ENCODE data around the gene DCDC2C. TPM values are rescaled to one million over a fixed set of nuclear protein-coding genes. Genes with fewer than 3 reads are reported as not detected.
"Not testable (repeated sequence)": the region's sequence is repeated elsewhere in the genome, so short reads cannot be mapped to it uniquely, and the experiment has no call there.

The DCDC2C gene
- polyA plus RNA-seq, 3 donors = not detected

DNA sequence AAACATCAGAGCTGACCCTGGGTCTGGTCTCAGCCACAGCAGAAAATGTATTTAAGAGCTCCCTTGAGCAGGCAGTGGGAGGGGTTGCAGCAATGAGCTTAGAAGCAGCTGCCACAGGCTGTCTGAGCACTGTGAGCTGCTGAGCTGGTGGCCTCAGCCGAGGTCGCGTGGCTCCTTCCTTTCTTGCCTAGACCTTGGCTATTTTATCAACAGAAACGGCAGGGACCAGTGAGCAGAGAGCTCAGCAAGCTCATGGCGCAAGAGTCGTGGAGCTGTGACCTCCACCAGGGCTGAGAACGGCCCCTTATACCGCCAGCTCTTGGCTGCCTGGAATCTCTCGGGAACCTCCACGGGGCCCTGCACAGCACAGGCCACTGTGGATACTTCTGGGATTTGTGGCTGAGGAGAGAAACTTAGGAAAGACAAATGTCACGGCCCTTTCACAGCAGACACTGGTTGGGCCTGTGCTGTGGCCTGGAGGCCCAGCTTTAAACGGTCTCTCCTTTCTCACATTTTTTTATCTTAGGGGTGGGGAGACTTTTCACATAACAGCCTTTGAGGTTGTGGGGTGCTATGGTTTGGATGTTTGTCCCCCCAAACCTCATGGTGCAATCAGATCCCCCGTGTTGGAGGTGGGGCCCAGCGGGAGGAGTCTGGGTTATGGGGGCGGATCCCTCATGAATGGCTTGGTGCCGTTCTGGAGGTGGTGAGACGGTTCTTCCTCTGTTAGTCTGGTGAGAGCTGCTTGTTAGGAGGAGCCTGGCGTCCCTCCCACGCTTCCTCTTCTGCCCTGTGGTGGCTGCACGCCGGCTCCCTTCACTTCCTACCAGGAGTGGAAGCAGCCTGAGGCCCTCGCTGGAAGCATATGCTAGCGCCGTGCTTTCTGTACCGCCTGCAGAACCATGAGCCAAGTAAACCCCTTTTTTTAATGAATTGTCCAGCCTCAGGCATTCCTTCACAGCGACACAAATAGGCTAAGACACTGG is 43.6 kb upstream of the DCDC2C start:
- H3K4me3 Mint-ChIP-seq = no peak overlapping the region
- Histone ChIP-seq H3K27ac (ENCODE audit: low read depth in 1 of 2, low read length in 2 of 2) (no peak overlapping the region), H3K36me3 (replicated peaks in 1 of 2; ENCODE audit: control insufficient read depth in 1 of 2, insufficient read depth in 2 of 2, low read length in 2 of 2) (no peaks in the 10 kb centered on the region), H2AFZ (ENCODE audit: insufficient read depth, low read depth, low read length, poor library complexity, severe bottlenecking) (no peak overlapping the region), H3K9ac (ENCODE audit: insufficient read depth, low read length, poor library complexity, severe bottlenecking) (no peak overlapping the region), H3K9me3 (replicated peaks in 1 of 2; ENCODE audit: control insufficient read depth in 1 of 2, insufficient read depth in 1 of 2, low read length in 2 of 2) (no peaks in the 10 kb centered on the region), H3K27me3 (ENCODE audit: control insufficient read depth in 2 of 2, insufficient read depth in 2 of 2, low read length in 2 of 2) (no peaks in the 10 kb centered on the region), H4K20me1 (ENCODE audit: insufficient read depth, low read length) (no peaks in the 10 kb centered on the region), H3K4me2 (replicated peaks; ENCODE audit: extremely low read depth, low read length, poor library complexity, severe bottlenecking) (no peak overlapping the region), H3K4me1 (ENCODE audit: control insufficient read depth in 1 of 2, insufficient read depth in 2 of 2, low read length in 2 of 2) (no peaks in the 10 kb centered on the region), H3K79me2 (ENCODE audit: insufficient read depth, low read length) (no peaks in the 10 kb centered on the region), H3K4me3 (replicated peaks in 1 of 3; ENCODE audit: low read depth in 2 of 3, low read length in 3 of 3) (no peak overlapping the region)
- H3K9me3 Mint-ChIP-seq = peaks cover 0 to 6% (median 0%) of the 10 kb centered on the region in 7 donors
- peaks cover 3 to 9% (median 5%) of the 10 kb centered on the region in 3 donors for H3K27me3 Mint-ChIP-seq (ENCODE audit: low read depth in 3 of 3)
- H3K4me1 Mint-ChIP-seq = no peaks in the 10 kb centered on the region
- no peaks in the 10 kb centered on the region for H3K36me3 Mint-ChIP-seq
- DNase-seq = no peak
- TF ChIP-seq, protein P1, sequence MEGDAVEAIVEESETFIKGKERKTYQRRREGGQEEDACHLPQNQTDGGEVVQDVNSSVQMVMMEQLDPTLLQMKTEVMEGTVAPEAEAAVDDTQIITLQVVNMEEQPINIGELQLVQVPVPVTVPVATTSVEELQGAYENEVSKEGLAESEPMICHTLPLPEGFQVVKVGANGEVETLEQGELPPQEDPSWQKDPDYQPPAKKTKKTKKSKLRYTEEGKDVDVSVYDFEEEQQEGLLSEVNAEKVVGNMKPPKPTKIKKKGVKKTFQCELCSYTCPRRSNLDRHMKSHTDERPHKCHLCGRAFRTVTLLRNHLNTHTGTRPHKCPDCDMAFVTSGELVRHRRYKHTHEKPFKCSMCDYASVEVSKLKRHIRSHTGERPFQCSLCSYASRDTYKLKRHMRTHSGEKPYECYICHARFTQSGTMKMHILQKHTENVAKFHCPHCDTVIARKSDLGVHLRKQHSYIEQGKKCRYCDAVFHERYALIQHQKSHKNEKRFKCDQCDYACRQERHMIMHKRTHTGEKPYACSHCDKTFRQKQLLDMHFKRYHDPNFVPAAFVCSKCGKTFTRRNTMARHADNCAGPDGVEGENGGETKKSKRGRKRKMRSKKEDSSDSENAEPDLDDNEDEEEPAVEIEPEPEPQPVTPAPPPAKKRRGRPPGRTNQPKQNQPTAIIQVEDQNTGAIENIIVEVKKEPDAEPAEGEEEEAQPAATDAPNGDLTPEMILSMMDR (IDR thresholded peaks at IDR 0.05) = no peak
- H3K27ac Mint-ChIP-seq = no peak overlapping the region
- intact Hi-C loops (cut with micrococcal nuclease) = no loop called here
- WGBS (ENCODE audit: insufficient coverage) = 72% methylated on average over 18 of the region's 26 CpGs

DNA sequence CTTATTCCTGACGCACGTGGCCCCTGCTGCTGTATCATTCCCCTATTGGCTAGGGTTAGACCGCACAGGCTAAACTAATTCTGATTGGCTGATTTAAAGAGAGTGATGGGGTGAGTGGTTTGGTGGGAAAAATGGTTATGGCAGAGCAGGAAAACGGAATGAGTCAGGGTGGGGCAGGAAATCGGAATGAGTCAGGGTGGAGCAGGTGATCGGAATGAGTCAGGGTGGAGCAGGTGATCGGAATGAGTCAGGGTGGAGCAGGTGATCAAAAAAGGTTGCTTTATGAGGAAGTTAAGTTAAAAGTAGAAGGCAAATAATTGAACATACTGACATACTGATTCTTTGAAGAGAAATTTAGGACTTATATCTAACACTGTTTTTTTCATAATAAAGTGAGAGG is 42.7 kb upstream of the DCDC2C start:
- H3K4me3 ChIP-seq (replicated peaks in 1 of 3; ENCODE audit: low read depth in 2 of 3, low read length in 3 of 3) = not testable (repeated sequence)
- WGBS (ENCODE audit: insufficient coverage) = 93% methylated on average over 4 of the region's 7 CpGs
- H3K27ac Mint-ChIP-seq = peak overlapping the region in 1 of 7 donors; percentile 3

More for the DNA sequence above, 42.7 kb upstream of the DCDC2C start:
- H3K27me3 Mint-ChIP-seq (ENCODE audit: low read depth in 3 of 3); H3K36me3 Mint-ChIP-seq; H3K9me3 Mint-ChIP-seq; H3K79me2 ChIP-seq (ENCODE audit: insufficient read depth, low read length); intact Hi-C loops (cut with micrococcal nuclease); H3K27me3 ChIP-seq (ENCODE audit: control insufficient read depth in 2 of 2, insufficient read depth in 2 of 2, low read length in 2 of 2); H2AFZ ChIP-seq (ENCODE audit: insufficient read depth, low read depth, low read length, poor library complexity, severe bottlenecking); H3K4me1 ChIP-seq (ENCODE audit: control insufficient read depth in 1 of 2, insufficient read depth in 2 of 2, low read length in 2 of 2); H3K4me1 Mint-ChIP-seq; H3K4me2 ChIP-seq (replicated peaks; ENCODE audit: extremely low read depth, low read length, poor library complexity, severe bottlenecking); DNase-seq; H4K20me1 ChIP-seq (ENCODE audit: insufficient read depth, low read length); H3K4me3 Mint-ChIP-seq; H3K27ac ChIP-seq (ENCODE audit: low read depth in 1 of 2, low read length in 2 of 2); H3K9ac ChIP-seq (ENCODE audit: insufficient read depth, low read length, poor library complexity, severe bottlenecking); H3K36me3 ChIP-seq (replicated peaks in 1 of 2; ENCODE audit: control insufficient read depth in 1 of 2, insufficient read depth in 2 of 2, low read length in 2 of 2); H3K9me3 ChIP-seq (replicated peaks in 1 of 2; ENCODE audit: control insufficient read depth in 1 of 2, insufficient read depth in 1 of 2, low read length in 2 of 2): not testable (repeated sequence)

All from CD14-positive monocyte (primary cell).